NCI-H1092 treated with DMSO at 0.1 percent for 48 hours (cell line): ENCODE results near the gene TMEM129.
"Not testable (repeated sequence)": the region's sequence is repeated elsewhere in the genome, so short reads cannot be mapped to it uniquely, and the experiment has no call there.

Experiments
- DNase-seq: peaks from one replicate; lab custom pipeline; 2025; lab: John Stamatoyannopoulos, UW

The TMEM129 gene

GRCh38 chr4:1693131-1693896, 27.8 kb downstream of the TMEM129 start:
- DNase-seq: peak; percentile 74

- no peak for DNase-seq
Measured at GRCh38 chr4:1691737-1692373, 29.3 kb downstream of the TMEM129 start.

GRCh38 chr4:1690698-1691097, 30.4 kb downstream of the TMEM129 start:
- no peak for DNase-seq

GRCh38 chr4:1686440-1687036, 34.6 kb downstream of the TMEM129 start:
- DNase-seq: no peak

GRCh38 chr4:1685235-1686150, 35.6 kb downstream of the TMEM129 start:
- DNase-seq: no peak

GRCh38 chr4:1684506-1685234, 36.5 kb downstream of the TMEM129 start:
- DNase-seq: no peak

GRCh38 chr4:1683736-1684505, 37.2 kb downstream of the TMEM129 start, which contains the start of gene FAM53A:
Gene FAM53A (minus strand): TSS chr4:1684313. CDS start chr4:1668741, 15,572 bp downstream.
- DNase-seq: peak; percentile 83

GRCh38 chr4:1683261-1683735, 37.8 kb downstream of the TMEM129 start:
- DNase-seq: no peak

- DNase-seq: no peak
Measured at GRCh38 chr4:1682860-1683259, 38.3 kb downstream of the TMEM129 start.

GRCh38 chr4:1678244-1678643, 42.9 kb downstream of the TMEM129 start:
- DNase-seq: no peak

- DNase-seq: no peak
Measured at GRCh38 chr4:1676605-1677525, 44.3 kb downstream of the TMEM129 start.

- no peak for DNase-seq
Measured at GRCh38 chr4:1675802-1676137, 45.4 kb downstream of the TMEM129 start.

GRCh38 chr4:1675136-1675801, 45.9 kb downstream of the TMEM129 start:
- DNase-seq: no peak

- no peak for DNase-seq
Measured at GRCh38 chr4:1674682-1675081, 46.4 kb downstream of the TMEM129 start.

GRCh38 chr4:1673671-1674070, 47.5 kb downstream of the TMEM129 start:
- DNase-seq: no peak

- not testable (repeated sequence) for DNase-seq
Measured at GRCh38 chr4:1671011-1671410, 50.1 kb downstream of the TMEM129 start.

- no peak for DNase-seq
Measured at GRCh38 chr4:1670279-1670678, 50.8 kb downstream of the TMEM129 start.

- no peak for DNase-seq
Measured at GRCh38 chr4:1669850-1670249, 51.3 kb downstream of the TMEM129 start.

GRCh38 chr4:1669270-1669669, 51.9 kb downstream of the TMEM129 start:
- no peak for DNase-seq
